OCI-LY7 (cell line): ENCODE measurements around the gene RALB. TPM values are rescaled to one million over a fixed set of nuclear protein-coding genes. Genes with fewer than 3 reads are reported as not detected.

Experiments used
- BruUV-seq: library from RNA; stranded (reverse); fragments of 400-500 nt; replicated peaks from 2 replicates; lab custom pipeline; 2021; lab: Mats Ljungman, UMichigan
- CTCF ChIA-PET: fragments of 300-600 bp; sonication (Branson Sonifier 250); formaldehyde crosslinking; loops from one replicate; lab custom pipeline; 2022; ENCODE audit warnings: antibody characterized with exemption; ENCODE audit not compliant: unreplicated experiment; lab: Charles Lee
- POLR2A ChIA-PET: fragments of 300-600 bp; sonication (Branson Sonifier 250); formaldehyde crosslinking; loops from one replicate; lab custom pipeline; 2022; ENCODE audit warnings: antibody characterized with exemption; lab: Charles Lee
- DNase-seq: peaks from one replicate; pipeline ENCODE4 v3.0.0-alpha.2; 2015; ENCODE audit warnings: low spot score
- H2AFZ ChIP-seq: fragments of 200-600 bp; sonication (generic), shearing (Covaris generic); 2 replicates; pipeline ENCODE4 v1.6.1; 2014; ENCODE audit warnings: mild to moderate bottlenecking, antibody characterized with exemption, low read length, moderate library complexity
- H3K27ac ChIP-seq: fragments of 200-600 bp; sonication (generic); 2 replicates; pipeline ENCODE4 v1.5.1; 2014; ENCODE audit warnings: mixed run types, low read depth, mild to moderate bottlenecking, moderate library complexity, low read length, inconsistent platforms; ENCODE audit not compliant: poor library complexity, severe bottlenecking
- H3K36me3 ChIP-seq: fragments of 200-600 bp; sonication (generic); 2 replicates; pipeline ENCODE4 v1.6.1; 2014; ENCODE audit warnings: mild to moderate bottlenecking, antibody characterized with exemption, low read length, moderate library complexity, mixed read lengths; ENCODE audit not compliant: insufficient read depth
- H3K4me1 ChIP-seq: fragments of 200-600 bp; sonication (generic); 2 replicates; pipeline ENCODE4 v1.5.1; 2014; ENCODE audit warnings: mild to moderate bottlenecking, low read length; ENCODE audit not compliant: insufficient read depth, poor library complexity, severe bottlenecking
- H3K4me2 ChIP-seq: fragments of 200-600 bp; sonication (generic); 2 replicates; pipeline ENCODE4 v1.6.1; 2014; ENCODE audit warnings: mild to moderate bottlenecking, low read length
- H3K4me3 ChIP-seq: fragments of 200-600 bp; sonication (generic); 2 replicates; pipeline ENCODE4 v1.5.1; 2014; ENCODE audit warnings: mild to moderate bottlenecking, low read depth, low read length; ENCODE audit not compliant: poor library complexity, severe bottlenecking
- H3K79me2 ChIP-seq: fragments of 200-600 bp; sonication (generic); 2 replicates; pipeline ENCODE4 v1.6.1; 2016; ENCODE audit warnings: low read depth, mild to moderate bottlenecking, low read length, moderate library complexity, mixed read lengths; ENCODE audit not compliant: insufficient read depth
- H3K9me2 ChIP-seq: fragments of 200-600 bp; sonication (generic); 2 replicates; pipeline ENCODE4 v1.6.1; 2016; ENCODE audit warnings: mild to moderate bottlenecking, low read length, mixed read lengths; ENCODE audit not compliant: insufficient read depth
- H3K9me3 ChIP-seq: fragments of 200-600 bp; sonication (generic); 2 replicates; pipeline ENCODE4 v1.6.1; 2014; ENCODE audit warnings: mild to moderate bottlenecking, mixed run types, low read length, mixed read lengths
- H4K20me1 ChIP-seq: fragments of 200-600 bp; sonication (generic); 2 replicates; pipeline ENCODE4 v1.6.1; 2014; ENCODE audit warnings: mild to moderate bottlenecking, antibody characterized with exemption, low read length, moderate library complexity, mixed read lengths; ENCODE audit not compliant: insufficient read depth
- EZH2phosphoT487 ChIP-seq: fragments of 200-600 bp; sonication (generic); IDR thresholded peaks from 2 replicates; pipeline ENCODE4 v1.6.1; 2018; ENCODE audit warnings: low read depth, borderline replicate concordance, mild to moderate bottlenecking, mixed run types, antibody characterized with exemption, low read length, moderate library complexity, mixed read lengths
- intact Hi-C: fragments of 100-400 bp; cut with micrococcal nuclease; formaldehyde crosslinking; loops from one replicate; pipeline ENCODE4 v1.10.0; 2022; ENCODE audit not compliant: unreplicated experiment
- total RNA-seq, 2 experiments: library from RNA; depleted of rRNA in 1 of 2; stranded (reverse); fragments of >200 nt in 1 of 2; shearing (Covaris generic) in 1 of 2; gene quantifications; 2 replicates each; pipeline ENCODE4 v1.2.3, GENCODE V29; 2014 to 2022
- TF ChIP-seq, protein P1 (sequence below): fragments of 200-600 bp; sonication (generic); conservative IDR thresholded peaks from 2 replicates; pipeline ENCODE4 v1.5.1; 2014; ENCODE audit warnings: mild to moderate bottlenecking, antibody characterized with exemption, low read length, moderate library complexity, mixed read lengths

RALB gene
- total RNA-seq, 2 experiments from 2014 or later, result 16.2 to 23.6 TPM

DNA sequence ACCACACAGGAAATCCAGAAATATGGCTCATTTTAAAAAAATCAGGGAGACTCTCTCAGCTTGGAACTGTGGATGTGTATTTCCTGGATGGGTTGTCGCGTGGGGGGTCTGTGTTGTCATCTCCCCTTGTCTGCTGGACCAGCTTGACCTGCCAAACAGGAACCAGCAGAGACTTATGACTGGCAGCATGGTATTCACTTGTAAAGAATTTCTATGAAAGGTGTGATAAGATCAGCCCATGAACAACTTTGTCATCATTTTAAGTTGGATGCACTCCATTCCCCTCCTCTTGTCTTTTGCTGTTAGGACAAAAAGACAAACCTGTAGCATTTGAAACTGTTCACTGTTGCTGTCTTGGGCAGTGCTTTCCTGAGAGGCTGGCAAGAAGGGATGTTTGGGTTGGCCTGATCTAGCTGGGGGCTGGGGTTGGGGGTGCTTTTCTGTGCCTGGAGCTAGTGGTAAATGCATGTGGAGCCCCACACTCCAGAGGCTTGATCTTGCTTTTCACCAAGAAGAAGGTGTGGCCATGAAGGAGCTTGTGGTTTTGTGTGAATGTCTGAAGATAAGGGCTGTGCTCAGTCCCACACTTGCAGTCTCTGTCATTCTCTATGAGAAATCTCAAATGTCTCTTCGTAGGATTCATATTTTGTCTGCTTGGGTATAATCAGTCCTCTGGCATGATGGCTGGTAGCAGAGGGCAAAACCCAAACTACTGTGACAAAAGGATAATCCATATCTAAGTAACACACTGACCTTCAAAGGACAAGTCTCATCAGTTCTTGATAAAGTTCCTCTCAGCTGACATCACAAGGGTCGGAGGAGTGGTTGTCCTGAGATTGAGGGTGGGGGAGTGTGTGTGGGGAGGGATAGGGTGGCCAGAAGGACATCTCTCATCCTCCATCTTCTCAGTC lies 39.0 kb downstream of the RALB start:
- Histone ChIP-seq H3K79me2 (no peaks in the 10 kb centered on the region), H3K4me3 (no peak overlapping the region), H3K9me2 (no peaks in the 10 kb centered on the region), H3K9me3 (no peaks in the 10 kb centered on the region), H3K36me3 (peaks cover 4% of the 10 kb centered on the region; the same call in 1 of the 2 replicates), H3K4me2 (no peak overlapping the region), H3K27ac (no peak overlapping the region), H4K20me1 (no peaks in the 10 kb centered on the region), H2AFZ (no peak overlapping the region), H3K4me1 (peaks cover 7% of the 10 kb centered on the region)
- TF ChIP-seq, protein P1, sequence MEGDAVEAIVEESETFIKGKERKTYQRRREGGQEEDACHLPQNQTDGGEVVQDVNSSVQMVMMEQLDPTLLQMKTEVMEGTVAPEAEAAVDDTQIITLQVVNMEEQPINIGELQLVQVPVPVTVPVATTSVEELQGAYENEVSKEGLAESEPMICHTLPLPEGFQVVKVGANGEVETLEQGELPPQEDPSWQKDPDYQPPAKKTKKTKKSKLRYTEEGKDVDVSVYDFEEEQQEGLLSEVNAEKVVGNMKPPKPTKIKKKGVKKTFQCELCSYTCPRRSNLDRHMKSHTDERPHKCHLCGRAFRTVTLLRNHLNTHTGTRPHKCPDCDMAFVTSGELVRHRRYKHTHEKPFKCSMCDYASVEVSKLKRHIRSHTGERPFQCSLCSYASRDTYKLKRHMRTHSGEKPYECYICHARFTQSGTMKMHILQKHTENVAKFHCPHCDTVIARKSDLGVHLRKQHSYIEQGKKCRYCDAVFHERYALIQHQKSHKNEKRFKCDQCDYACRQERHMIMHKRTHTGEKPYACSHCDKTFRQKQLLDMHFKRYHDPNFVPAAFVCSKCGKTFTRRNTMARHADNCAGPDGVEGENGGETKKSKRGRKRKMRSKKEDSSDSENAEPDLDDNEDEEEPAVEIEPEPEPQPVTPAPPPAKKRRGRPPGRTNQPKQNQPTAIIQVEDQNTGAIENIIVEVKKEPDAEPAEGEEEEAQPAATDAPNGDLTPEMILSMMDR, result no peak
- no peak for TF ChIP-seq EZH2phosphoT487
- POLR2A ChIA-PET, result interaction anchor here (1.1 kb wide), 1 partner anchor 10 kb away, joined by 3 read pairs; no protein-coding TSS in a partner anchor
- CTCF ChIA-PET, result no interaction called here
- intact Hi-C loops, result no loop called here
- BruUV-seq, result no TSS peak
- no peak for DNase-seq

GRCh38 chr2:120293096-120294007 lies 40.7 kb downstream of the RALB start:
- Histone ChIP-seq H4K20me1 (no peaks in the 10 kb centered on the region), H3K9me2 (no peaks in the 10 kb centered on the region), H3K4me2 (peak overlapping the region; percentile 36; the same call in 1 of the 2 replicates), H2AFZ (no peak overlapping the region), H3K4me1 (peaks cover 7% of the 10 kb centered on the region), H3K36me3 (peaks cover 4% of the 10 kb centered on the region; the same call in 1 of the 2 replicates), H3K79me2 (no peaks in the 10 kb centered on the region), H3K4me3 (no peak overlapping the region), H3K27ac (no peak overlapping the region), H3K9me3 (no peaks in the 10 kb centered on the region)
- no TSS peak for BruUV-seq
- POLR2A ChIA-PET, result interaction anchor here (0.5 to 1.3 kb wide), 4 partner anchors 10 to 590 kb away, joined by 3 to 5 read pairs (median 3); no protein-coding TSS in a partner anchor
- TF ChIP-seq, protein P1, result no peak
- no peak for TF ChIP-seq EZH2phosphoT487
- DNase-seq, result no peak
- CTCF ChIA-PET, result no interaction called here
- intact Hi-C loops, result no loop called here
